ENCODE results near the gene TBC1D5.

The TBC1D5 gene

DNA sequence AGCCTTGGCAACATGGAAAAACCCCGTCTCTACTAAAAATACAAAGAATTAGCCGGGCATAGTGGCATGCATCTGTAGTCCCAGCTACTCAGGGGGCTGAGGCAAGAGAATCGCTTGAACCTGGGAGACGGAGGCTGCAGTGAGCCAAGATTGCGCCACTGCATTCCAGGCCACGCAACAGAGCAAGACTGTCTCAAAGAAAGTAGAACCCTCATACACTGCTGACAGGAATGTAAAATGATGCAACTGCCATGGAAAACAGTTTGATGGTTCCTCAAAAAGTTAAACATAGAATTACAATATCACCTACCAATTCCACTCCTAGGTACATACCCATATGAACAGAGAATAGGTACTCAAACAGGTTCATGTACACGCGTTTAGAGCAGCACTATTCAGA is 158.9 kb downstream of the TBC1D5 start:
- Histone ChIP-seq H3K4me3 (ENCODE audit: low read length in 2 of 2) (no peak overlapping the region), H3K27ac (ENCODE audit: low read depth in 2 of 2, low read length in 2 of 2) (no peak overlapping the region), H3K9me3 (ENCODE audit: control insufficient read depth in 2 of 2, low read length in 2 of 2) (no peaks in the 10 kb centered on the region), H3K36me3 (ENCODE audit: control insufficient read depth in 2 of 2, insufficient read depth in 2 of 2, low read length in 2 of 2) (no peaks in the 10 kb centered on the region), H3K27me3 (ENCODE audit: control insufficient read depth in 2 of 2, insufficient read depth in 2 of 2, low read length in 2 of 2) (no peaks in the 10 kb centered on the region), H3K4me1 (ENCODE audit: control insufficient read depth in 2 of 2, insufficient read depth in 2 of 2, low read length in 2 of 2) (no peaks in the 10 kb centered on the region), H3K9ac (ENCODE audit: low read depth in 1 of 2, low read length in 2 of 2) (no peak overlapping the region)

DNA sequence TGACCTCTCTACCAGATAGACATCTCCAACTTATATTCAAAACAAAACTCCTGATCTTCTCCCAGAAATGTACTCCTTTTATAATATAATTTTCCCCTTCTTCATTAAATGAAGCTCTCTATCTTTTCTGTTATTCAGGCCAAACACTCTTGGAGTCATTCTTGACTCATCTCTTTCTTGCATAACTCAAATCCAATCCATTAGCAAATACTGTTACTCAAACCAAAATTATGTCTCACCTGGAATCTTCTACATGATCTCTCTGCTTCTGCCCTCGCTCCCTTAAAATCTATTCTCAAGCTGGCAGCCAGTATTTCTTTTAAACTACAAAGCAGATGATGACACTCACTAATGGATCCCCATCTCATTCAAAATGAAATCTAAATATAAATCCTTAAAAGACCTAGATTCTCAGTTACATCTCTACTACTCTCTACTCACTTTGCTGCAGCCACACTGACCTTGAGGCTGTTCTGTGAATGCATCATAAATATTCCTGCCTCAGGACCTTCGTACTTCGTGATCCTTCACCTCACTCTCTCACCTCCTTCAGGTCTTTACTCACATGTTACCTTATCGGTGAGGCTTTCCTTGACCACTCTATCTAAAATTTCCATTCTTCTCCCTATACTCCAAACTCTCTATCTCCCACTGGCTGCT is 160.9 kb downstream of the TBC1D5 start:
- H3K9ac ChIP-seq (ENCODE audit: low read depth in 1 of 2, low read length in 2 of 2) = no peak overlapping the region
- H3K9me3 ChIP-seq (ENCODE audit: control insufficient read depth in 2 of 2, low read length in 2 of 2) = no peaks in the 10 kb centered on the region
- H3K4me3 ChIP-seq (ENCODE audit: low read length in 2 of 2) = no peak overlapping the region
- H3K27me3 ChIP-seq (ENCODE audit: control insufficient read depth in 2 of 2, insufficient read depth in 2 of 2, low read length in 2 of 2) = no peaks in the 10 kb centered on the region
- no peak overlapping the region for H3K27ac ChIP-seq (ENCODE audit: low read depth in 2 of 2, low read length in 2 of 2)
- no peaks in the 10 kb centered on the region for H3K4me1 ChIP-seq (ENCODE audit: control insufficient read depth in 2 of 2, insufficient read depth in 2 of 2, low read length in 2 of 2)
- no peaks in the 10 kb centered on the region for H3K36me3 ChIP-seq (ENCODE audit: control insufficient read depth in 2 of 2, insufficient read depth in 2 of 2, low read length in 2 of 2)

DNA sequence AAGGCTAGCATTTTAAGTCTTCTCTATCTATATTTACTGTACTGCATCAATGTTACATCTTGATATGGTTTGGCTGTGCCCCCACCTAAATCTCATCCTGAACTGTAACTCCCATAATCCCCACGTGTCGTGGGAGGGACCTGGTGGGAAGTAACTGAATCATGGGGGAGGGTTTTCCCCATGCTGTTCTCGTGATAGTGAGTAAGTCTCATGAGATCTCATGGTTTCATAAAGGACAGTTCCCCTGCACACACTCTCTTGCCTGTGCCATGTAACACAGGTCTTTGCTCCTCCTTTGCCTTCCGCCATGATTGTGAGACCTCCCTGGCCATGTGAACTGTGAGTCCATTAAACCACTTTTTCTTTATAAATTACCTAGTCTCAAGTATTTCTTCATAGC is 161.5 kb downstream of the TBC1D5 start:
- H3K4me1 ChIP-seq (ENCODE audit: control insufficient read depth in 2 of 2, insufficient read depth in 2 of 2, low read length in 2 of 2) = no peaks in the 10 kb centered on the region
- H3K36me3 ChIP-seq (ENCODE audit: control insufficient read depth in 2 of 2, insufficient read depth in 2 of 2, low read length in 2 of 2) = no peaks in the 10 kb centered on the region
- no peak overlapping the region for H3K27ac ChIP-seq (ENCODE audit: low read depth in 2 of 2, low read length in 2 of 2)
- no peak overlapping the region for H3K9ac ChIP-seq (ENCODE audit: low read depth in 1 of 2, low read length in 2 of 2)
- no peaks in the 10 kb centered on the region for H3K9me3 ChIP-seq (ENCODE audit: control insufficient read depth in 2 of 2, low read length in 2 of 2)
- no peak overlapping the region for H3K4me3 ChIP-seq (ENCODE audit: low read length in 2 of 2)
- no peaks in the 10 kb centered on the region for H3K27me3 ChIP-seq (ENCODE audit: control insufficient read depth in 2 of 2, insufficient read depth in 2 of 2, low read length in 2 of 2)

DNA sequence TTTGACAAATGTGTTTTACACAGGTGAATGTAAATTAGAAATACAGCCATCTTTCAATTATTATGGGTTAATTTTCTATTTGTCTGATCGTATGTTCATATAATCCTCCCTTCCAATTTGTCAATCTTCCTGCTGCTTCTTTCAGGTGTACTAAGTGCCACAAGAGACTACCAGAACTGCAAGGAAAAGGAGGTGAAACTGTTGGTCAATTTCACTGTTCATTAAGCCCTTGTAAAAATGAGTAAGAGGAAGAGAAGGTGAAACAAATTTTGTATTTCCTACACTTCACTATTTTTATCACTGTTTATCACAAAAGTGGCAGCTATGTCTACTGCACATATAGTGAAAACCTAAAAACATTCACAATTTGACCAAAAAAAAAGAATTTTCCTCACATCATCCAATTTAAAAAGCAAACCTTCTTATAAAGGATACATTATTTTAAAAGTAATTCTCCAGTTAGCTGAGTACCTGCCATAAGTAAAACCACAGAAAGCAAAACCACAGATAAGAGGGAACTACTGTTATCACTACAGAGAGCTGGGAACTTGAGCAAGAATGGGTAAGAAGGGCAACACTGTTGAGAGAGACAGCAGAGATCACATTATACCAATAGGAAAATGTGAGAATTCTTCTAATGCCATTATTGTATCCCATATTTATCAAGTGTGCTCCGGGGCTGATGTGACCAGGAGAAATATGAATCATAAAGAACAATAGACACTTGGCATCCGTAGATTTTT is 163.0 kb downstream of the TBC1D5 start:
- no peaks in the 10 kb centered on the region for H3K4me1 ChIP-seq (ENCODE audit: control insufficient read depth in 2 of 2, insufficient read depth in 2 of 2, low read length in 2 of 2)
- no peaks in the 10 kb centered on the region for H3K36me3 ChIP-seq (ENCODE audit: control insufficient read depth in 2 of 2, insufficient read depth in 2 of 2, low read length in 2 of 2)
- H3K27ac ChIP-seq (ENCODE audit: low read depth in 2 of 2, low read length in 2 of 2) = no peak overlapping the region
- H3K9ac ChIP-seq (ENCODE audit: low read depth in 1 of 2, low read length in 2 of 2) = no peak overlapping the region
- H3K9me3 ChIP-seq (ENCODE audit: control insufficient read depth in 2 of 2, low read length in 2 of 2) = no peaks in the 10 kb centered on the region
- H3K27me3 ChIP-seq (ENCODE audit: control insufficient read depth in 2 of 2, insufficient read depth in 2 of 2, low read length in 2 of 2) = no peaks in the 10 kb centered on the region
- H3K4me3 ChIP-seq (ENCODE audit: low read length in 2 of 2) = no peak overlapping the region

DNA sequence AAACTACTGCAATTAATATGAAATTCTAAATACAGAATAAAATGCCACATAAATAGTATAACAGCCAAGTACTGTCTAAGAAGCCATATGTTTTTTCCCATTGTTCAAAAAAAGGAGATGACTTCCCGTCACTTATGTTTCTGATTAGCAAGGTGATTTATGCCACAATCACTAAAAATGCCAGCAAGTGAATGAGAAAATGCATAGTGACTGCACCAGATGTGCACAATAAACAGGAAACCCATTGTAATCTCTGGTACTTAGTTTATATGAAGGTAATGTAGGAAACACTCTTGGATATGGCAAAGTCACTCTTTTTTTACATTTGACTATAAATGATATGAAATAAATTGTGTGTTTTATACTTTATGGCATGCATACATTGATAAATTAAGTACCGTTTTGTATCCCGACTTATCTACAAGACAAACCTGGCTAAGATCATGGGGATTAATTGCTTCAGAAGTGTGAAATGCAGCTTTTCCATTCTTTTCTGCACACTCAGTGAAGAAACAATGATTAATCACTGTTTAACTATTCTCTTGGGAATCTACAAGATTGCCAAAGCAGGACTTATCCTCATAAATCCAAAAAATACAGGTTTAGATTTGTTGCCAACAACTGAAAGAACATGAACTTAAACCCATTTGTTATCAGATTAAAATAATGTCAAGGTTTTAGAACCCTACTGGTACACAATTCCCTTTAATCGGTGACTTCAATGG is 164.5 kb downstream of the TBC1D5 start:
- no peak overlapping the region for H3K9ac ChIP-seq (ENCODE audit: low read depth in 1 of 2, low read length in 2 of 2)
- no peaks in the 10 kb centered on the region for H3K4me1 ChIP-seq (ENCODE audit: control insufficient read depth in 2 of 2, insufficient read depth in 2 of 2, low read length in 2 of 2)
- no peak overlapping the region for H3K27ac ChIP-seq (ENCODE audit: low read depth in 2 of 2, low read length in 2 of 2)
- H3K4me3 ChIP-seq (ENCODE audit: low read length in 2 of 2) = no peak overlapping the region
- H3K9me3 ChIP-seq (ENCODE audit: control insufficient read depth in 2 of 2, low read length in 2 of 2) = no peaks in the 10 kb centered on the region
- no peaks in the 10 kb centered on the region for H3K36me3 ChIP-seq (ENCODE audit: control insufficient read depth in 2 of 2, insufficient read depth in 2 of 2, low read length in 2 of 2)
- H3K27me3 ChIP-seq (ENCODE audit: control insufficient read depth in 2 of 2, insufficient read depth in 2 of 2, low read length in 2 of 2) = no peaks in the 10 kb centered on the region

DNA sequence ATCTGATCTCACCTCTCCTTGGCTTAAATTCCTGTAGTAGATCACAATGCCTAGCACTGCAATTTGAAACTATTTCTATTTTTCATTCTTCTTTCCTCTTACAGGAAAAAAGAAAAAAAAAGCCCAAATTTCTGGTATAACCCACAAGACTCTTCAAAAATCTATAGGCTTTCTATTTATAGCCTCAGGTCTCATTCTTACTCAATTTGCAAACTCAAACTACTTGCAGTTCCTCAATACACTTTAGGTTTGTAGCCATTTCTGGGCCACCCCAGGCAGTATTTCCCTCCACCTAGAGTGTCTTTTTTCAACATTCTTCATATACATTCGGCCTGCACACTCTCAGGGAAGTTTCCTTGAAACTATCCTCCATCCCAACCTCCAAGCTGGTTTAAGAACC is 169.0 kb downstream of the TBC1D5 start:
- no peak overlapping the region for H3K4me3 ChIP-seq (ENCODE audit: low read length in 2 of 2)
- no peak overlapping the region for H3K27ac ChIP-seq (ENCODE audit: low read depth in 2 of 2, low read length in 2 of 2)
- H3K27me3 ChIP-seq (ENCODE audit: control insufficient read depth in 2 of 2, insufficient read depth in 2 of 2, low read length in 2 of 2) = no peaks in the 10 kb centered on the region

DNA sequence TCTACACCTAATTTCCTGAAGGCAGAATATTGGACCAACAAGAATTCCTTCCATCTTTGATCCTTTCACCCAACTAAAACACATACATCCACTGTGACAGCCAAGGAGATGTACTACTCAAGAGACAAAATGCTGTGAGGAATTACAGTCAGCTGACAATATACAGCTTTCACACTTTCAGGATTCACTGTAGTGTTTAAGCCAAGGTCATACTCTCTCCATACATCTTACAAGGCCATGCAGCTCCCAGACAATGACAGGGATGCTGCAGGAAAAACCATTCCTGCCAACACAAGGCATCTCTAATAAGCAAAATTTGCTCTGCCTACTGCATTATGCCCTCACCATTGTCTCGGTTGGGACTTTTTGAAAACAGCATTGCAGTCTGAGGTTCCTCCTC is 170.7 kb downstream of the TBC1D5 start:
- Histone ChIP-seq H3K9me3 (ENCODE audit: control insufficient read depth in 2 of 2, low read length in 2 of 2) (no peaks in the 10 kb centered on the region), H3K4me1 (ENCODE audit: control insufficient read depth in 2 of 2, insufficient read depth in 2 of 2, low read length in 2 of 2) (no peaks in the 10 kb centered on the region), H3K27ac (ENCODE audit: low read depth in 2 of 2, low read length in 2 of 2) (no peak overlapping the region), H3K27me3 (ENCODE audit: control insufficient read depth in 2 of 2, insufficient read depth in 2 of 2, low read length in 2 of 2) (no peaks in the 10 kb centered on the region), H3K4me3 (ENCODE audit: low read length in 2 of 2) (no peak overlapping the region), H3K9ac (ENCODE audit: low read depth in 1 of 2, low read length in 2 of 2) (no peak overlapping the region), H3K36me3 (ENCODE audit: control insufficient read depth in 2 of 2, insufficient read depth in 2 of 2, low read length in 2 of 2) (no peaks in the 10 kb centered on the region)

More for the DNA sequence above, 169.0 kb downstream of the TBC1D5 start:
- H3K9me3 ChIP-seq (ENCODE audit: control insufficient read depth in 2 of 2, low read length in 2 of 2) = no peaks in the 10 kb centered on the region
- H3K36me3 ChIP-seq (ENCODE audit: control insufficient read depth in 2 of 2, insufficient read depth in 2 of 2, low read length in 2 of 2) = no peaks in the 10 kb centered on the region
- H3K9ac ChIP-seq (ENCODE audit: low read depth in 1 of 2, low read length in 2 of 2) = no peak overlapping the region
- H3K4me1 ChIP-seq (ENCODE audit: control insufficient read depth in 2 of 2, insufficient read depth in 2 of 2, low read length in 2 of 2) = no peaks in the 10 kb centered on the region

DNA sequence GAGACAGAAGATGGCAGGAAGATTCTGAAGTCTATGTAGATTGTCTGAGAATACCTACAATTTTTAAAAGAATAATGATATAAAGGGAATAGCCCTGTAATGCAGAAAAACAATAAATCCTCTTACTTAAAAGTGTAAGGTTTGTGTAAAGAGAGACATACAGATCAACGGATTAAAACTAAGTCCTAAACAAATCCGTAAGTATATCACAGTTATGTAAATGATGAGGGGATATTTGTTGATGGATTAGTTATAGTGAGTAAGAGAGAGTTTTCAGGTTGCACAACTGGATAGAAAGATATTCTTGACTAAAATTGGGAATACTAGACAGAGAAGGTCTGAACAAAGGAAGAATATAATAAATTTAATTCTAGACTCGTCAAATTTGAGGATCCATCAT is 179.6 kb downstream of the TBC1D5 start:
- Histone ChIP-seq H3K27me3 (ENCODE audit: control insufficient read depth in 2 of 2, insufficient read depth in 2 of 2, low read length in 2 of 2) (no peaks in the 10 kb centered on the region), H3K4me3 (ENCODE audit: low read length in 2 of 2) (no peak overlapping the region), H3K9ac (ENCODE audit: low read depth in 1 of 2, low read length in 2 of 2) (no peak overlapping the region), H3K27ac (ENCODE audit: low read depth in 2 of 2, low read length in 2 of 2) (no peak overlapping the region), H3K36me3 (ENCODE audit: control insufficient read depth in 2 of 2, insufficient read depth in 2 of 2, low read length in 2 of 2) (no peaks in the 10 kb centered on the region), H3K9me3 (ENCODE audit: control insufficient read depth in 2 of 2, low read length in 2 of 2) (no peaks in the 10 kb centered on the region), H3K4me1 (ENCODE audit: control insufficient read depth in 2 of 2, insufficient read depth in 2 of 2, low read length in 2 of 2) (no peaks in the 10 kb centered on the region)

DNA sequence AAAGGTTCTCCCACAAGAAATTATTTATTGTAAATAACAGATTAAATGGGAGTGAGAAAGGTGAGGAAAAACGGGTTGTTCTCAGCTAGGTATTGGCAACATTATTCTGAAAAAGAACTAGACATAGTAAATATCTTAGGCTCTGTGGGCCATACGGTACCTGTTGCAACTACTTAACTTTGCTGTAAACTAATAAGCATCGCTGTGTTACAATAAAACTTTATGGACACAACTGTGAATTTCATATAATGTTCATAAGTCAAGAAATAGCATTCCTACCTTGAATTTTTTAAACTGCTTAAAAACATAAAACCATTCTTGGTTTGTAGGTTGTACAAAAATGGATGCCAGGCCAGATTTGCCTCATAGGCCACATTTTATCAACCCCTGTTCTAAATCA is 183.9 kb downstream of the TBC1D5 start:
- Histone ChIP-seq H3K27ac (ENCODE audit: low read depth in 2 of 2, low read length in 2 of 2) (no peak overlapping the region), H3K9me3 (ENCODE audit: control insufficient read depth in 2 of 2, low read length in 2 of 2) (no peaks in the 10 kb centered on the region), H3K27me3 (ENCODE audit: control insufficient read depth in 2 of 2, insufficient read depth in 2 of 2, low read length in 2 of 2) (no peaks in the 10 kb centered on the region), H3K9ac (ENCODE audit: low read depth in 1 of 2, low read length in 2 of 2) (no peak overlapping the region), H3K4me3 (ENCODE audit: low read length in 2 of 2) (no peak overlapping the region), H3K36me3 (ENCODE audit: control insufficient read depth in 2 of 2, insufficient read depth in 2 of 2, low read length in 2 of 2) (no peaks in the 10 kb centered on the region), H3K4me1 (ENCODE audit: control insufficient read depth in 2 of 2, insufficient read depth in 2 of 2, low read length in 2 of 2) (no peaks in the 10 kb centered on the region)

DNA sequence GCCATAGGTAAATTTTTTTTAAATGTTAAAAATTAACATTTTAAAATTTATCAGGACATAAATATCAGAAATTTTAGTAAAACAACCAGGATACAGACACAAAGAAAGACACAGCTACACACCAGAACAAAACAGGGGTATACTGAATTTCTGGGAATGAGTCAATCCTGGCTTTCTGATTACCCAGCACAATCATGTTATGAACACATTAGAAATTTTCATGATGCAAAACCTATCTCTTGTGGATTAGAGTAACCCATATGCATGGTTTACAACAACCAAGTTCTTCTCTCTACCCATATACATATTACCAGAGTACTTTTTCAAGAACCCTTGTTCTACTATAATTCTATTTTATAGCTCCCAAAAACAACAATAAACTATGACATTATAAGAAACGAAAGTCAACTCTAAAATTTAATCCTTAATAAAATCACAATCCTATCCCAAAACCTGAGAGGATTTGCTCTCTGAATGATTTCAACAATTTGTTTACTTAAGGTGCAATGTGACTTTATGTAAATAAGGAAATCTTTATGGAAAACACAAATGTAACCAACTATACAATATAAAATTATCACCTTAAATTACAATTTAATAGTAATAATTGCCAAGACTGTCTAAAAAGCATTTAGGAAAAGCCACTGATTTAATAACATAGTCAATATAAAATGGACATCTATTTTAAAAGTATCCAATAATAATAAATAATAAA is 184.5 kb downstream of the TBC1D5 start:
- H3K9ac ChIP-seq (ENCODE audit: low read depth in 1 of 2, low read length in 2 of 2) = no peak overlapping the region
- no peak overlapping the region for H3K27ac ChIP-seq (ENCODE audit: low read depth in 2 of 2, low read length in 2 of 2)
- H3K4me1 ChIP-seq (ENCODE audit: control insufficient read depth in 2 of 2, insufficient read depth in 2 of 2, low read length in 2 of 2) = no peaks in the 10 kb centered on the region
- no peak overlapping the region for H3K4me3 ChIP-seq (ENCODE audit: low read length in 2 of 2)
- no peaks in the 10 kb centered on the region for H3K27me3 ChIP-seq (ENCODE audit: control insufficient read depth in 2 of 2, insufficient read depth in 2 of 2, low read length in 2 of 2)
- no peaks in the 10 kb centered on the region for H3K9me3 ChIP-seq (ENCODE audit: control insufficient read depth in 2 of 2, low read length in 2 of 2)
- H3K36me3 ChIP-seq (ENCODE audit: control insufficient read depth in 2 of 2, insufficient read depth in 2 of 2, low read length in 2 of 2) = no peaks in the 10 kb centered on the region

Measured in mucosa of rectum (tissue), 2 donors.